ENCODE measurements around the gene BPHL. TPM values are rescaled to one million over a fixed set of nuclear protein-coding genes. Genes with fewer than 3 reads are reported as not detected.
A peak's percentile ranks its signal among the peaks of the same experiment; 100 is the strongest.
"Not testable (repeated sequence)": the region's sequence is repeated elsewhere in the genome, so short reads cannot be mapped to it uniquely, and the experiment has no call there.

Gene BPHL
- total RNA-seq, 1 experiment from 2014 or later = 36.3 TPM

- H3K27ac ChIP-seq (ENCODE audit: low read length) = no peak overlapping the region
- H3K9me3 ChIP-seq (ENCODE audit: control insufficient read depth, insufficient read depth, low read depth, low read length) = no peaks in the 10 kb centered on the region
- no TSS peak for BruUV-seq (replicated peaks)
- no peaks in the 10 kb centered on the region for H3K4me1 ChIP-seq (ENCODE audit: control insufficient read depth, insufficient read depth, low read length)
- DNase-seq (ENCODE audit: low read depth, low spot score) (no peak), ATAC-seq (peak; percentile 83; the same call in 1 of the 2 replicates)
- no peaks in the 10 kb centered on the region for H3K36me3 ChIP-seq (ENCODE audit: control insufficient read depth, insufficient read depth, low read length)
- intact Hi-C loops (cut with micrococcal nuclease; ENCODE audit: unreplicated experiment) = no loop called here
- no peaks in the 10 kb centered on the region for H3K27me3 ChIP-seq (ENCODE audit: control insufficient read depth, insufficient read depth, low read length)
- TF ChIP-seq POLR2AphosphoS5 (IDR thresholded peaks at IDR 0.05; ENCODE audit: low read depth, low read length) (no peak), CTCF (IDR thresholded peaks at IDR 0.05) (peak; percentile 16)
- in situ Hi-C loops (cut with HindIII; ENCODE audit: low pct_unique_long_range_greater_than_20kb, low sequenced_read_pairs) = no loop called here
- ChIA-PET POLR2A (no interaction called here), CTCF (interaction anchor here (0.6 to 0.7 kb wide), 3 partner anchors 14 to 221 kb away, joined by 3 to 4 read pairs (median 4); no protein-coding TSS in a partner anchor)
- no peak overlapping the region for H3K4me3 ChIP-seq (ENCODE audit: low read depth in 2 of 2, low read length in 2 of 2)
Observed at GRCh38 chr6:3195695-3196497, 77.4 kb downstream of the BPHL start.

- DNase-seq (ENCODE audit: low read depth, low spot score) (no peak), ATAC-seq (no peak)
- Histone ChIP-seq H3K4me1 (ENCODE audit: control insufficient read depth, insufficient read depth, low read length) (no peaks in the 10 kb centered on the region), H3K27ac (ENCODE audit: low read length) (no peak overlapping the region), H3K36me3 (ENCODE audit: control insufficient read depth, insufficient read depth, low read length) (no peaks in the 10 kb centered on the region), H3K4me3 (ENCODE audit: low read depth in 2 of 2, low read length in 2 of 2) (no peak overlapping the region), H3K9me3 (ENCODE audit: control insufficient read depth, insufficient read depth, low read depth, low read length) (no peaks in the 10 kb centered on the region), H3K27me3 (ENCODE audit: control insufficient read depth, insufficient read depth, low read length) (no peaks in the 10 kb centered on the region)
- POLR2A ChIA-PET = no interaction called here
- intact Hi-C loops (cut with micrococcal nuclease; ENCODE audit: unreplicated experiment) (no loop called here), in situ Hi-C loops (cut with HindIII; ENCODE audit: low pct_unique_long_range_greater_than_20kb, low sequenced_read_pairs) (no loop called here)
- no TSS peak for BruUV-seq (replicated peaks)
- TF ChIP-seq TCF7L2 (IDR thresholded peaks at IDR 0.05; ENCODE audit: low read depth, low read length) (no peak), REST (IDR thresholded peaks at IDR 0.05; ENCODE audit: insufficient read depth in 1 of 2, low read depth in 2 of 2, low read length in 1 of 2) (no peak), SIN3A (IDR thresholded peaks at IDR 0.05; ENCODE audit: borderline replicate concordance, insufficient read depth, low read depth, low read length) (no peak), CTCF (IDR thresholded peaks at IDR 0.05) (no peak), POLR2AphosphoS5 (IDR thresholded peaks at IDR 0.05; ENCODE audit: low read depth, low read length) (no peak)
- CTCF ChIA-PET = interaction anchor here (0.6 kb wide), 2 partner anchors 15 to 88 kb away, joined by 4 read pairs; no protein-coding TSS in a partner anchor
Observed at GRCh38 chr6:3196770-3197169, 78.3 kb downstream of the BPHL start.

GRCh38 chr6:3197734-3198133 is 79.2 kb downstream of the BPHL start:
- intact Hi-C loops (cut with micrococcal nuclease; ENCODE audit: unreplicated experiment); H3K4me3 ChIP-seq (ENCODE audit: low read depth in 2 of 2, low read length in 2 of 2); in situ Hi-C loops (cut with HindIII; ENCODE audit: low pct_unique_long_range_greater_than_20kb, low sequenced_read_pairs); H3K4me1 ChIP-seq (ENCODE audit: control insufficient read depth, insufficient read depth, low read length); H3K36me3 ChIP-seq (ENCODE audit: control insufficient read depth, insufficient read depth, low read length); H3K27me3 ChIP-seq (ENCODE audit: control insufficient read depth, insufficient read depth, low read length); H3K9me3 ChIP-seq (ENCODE audit: control insufficient read depth, insufficient read depth, low read depth, low read length); DNase-seq (ENCODE audit: low read depth, low spot score); H3K27ac ChIP-seq (ENCODE audit: low read length); BruUV-seq (replicated peaks); CTCF ChIA-PET; POLR2A ChIA-PET; ATAC-seq: not testable (repeated sequence)

Data from Panc1 (cell line).